ENCODE measurements around the gene HMX1. TPM values are rescaled to one million over a fixed set of nuclear protein-coding genes. Genes with fewer than 3 reads are reported as not detected.

Gene HMX1
- total and polyA plus RNA-seq, 9 donors: not detected

DNA sequence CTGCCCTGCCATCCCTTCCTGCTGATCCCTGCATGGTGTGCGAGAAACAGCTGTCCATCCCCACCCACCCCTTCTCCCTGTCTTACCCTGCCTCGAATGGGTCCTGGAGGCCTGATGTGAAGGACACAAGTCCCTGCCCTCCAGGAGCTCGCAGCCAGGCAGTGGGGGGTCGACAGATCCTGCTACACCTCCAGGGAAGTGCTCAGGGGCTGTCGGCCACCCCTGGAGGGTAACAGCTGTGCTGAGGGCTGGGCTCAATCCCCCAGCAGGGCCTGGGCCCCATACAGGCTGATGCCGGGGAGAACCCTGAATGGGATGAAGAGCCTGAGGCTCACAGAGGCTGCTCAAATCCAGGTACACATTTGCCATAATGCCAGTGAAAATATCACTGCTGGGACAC lies 17.6 kb downstream of the HMX1 start:
- H3K4me1 ChIP-seq (ENCODE audit: insufficient read depth): peaks cover 1% of the 10 kb centered on the region
- H3K27me3 ChIP-seq: no peaks in the 10 kb centered on the region
- no peak overlapping the region for H3K27ac ChIP-seq
- H3K4me3 ChIP-seq: no peak overlapping the region
- no peak for DNase-seq
- peaks cover 0 to 10% of the 10 kb centered on the region in 2 donors for H3K9me3 ChIP-seq
- intact Hi-C loops (cut with DNase I): no loop called here
- WGBS, 3 donors: 33 to 50% (median 35%) methylated on average over 6 of the region's 6 CpGs
- TF ChIP-seq EP300 (IDR thresholded peaks at IDR 0.05): no peak
- TF ChIP-seq POLR2A (IDR thresholded peaks at IDR 0.05): no peak
- TF ChIP-seq, protein P1, sequence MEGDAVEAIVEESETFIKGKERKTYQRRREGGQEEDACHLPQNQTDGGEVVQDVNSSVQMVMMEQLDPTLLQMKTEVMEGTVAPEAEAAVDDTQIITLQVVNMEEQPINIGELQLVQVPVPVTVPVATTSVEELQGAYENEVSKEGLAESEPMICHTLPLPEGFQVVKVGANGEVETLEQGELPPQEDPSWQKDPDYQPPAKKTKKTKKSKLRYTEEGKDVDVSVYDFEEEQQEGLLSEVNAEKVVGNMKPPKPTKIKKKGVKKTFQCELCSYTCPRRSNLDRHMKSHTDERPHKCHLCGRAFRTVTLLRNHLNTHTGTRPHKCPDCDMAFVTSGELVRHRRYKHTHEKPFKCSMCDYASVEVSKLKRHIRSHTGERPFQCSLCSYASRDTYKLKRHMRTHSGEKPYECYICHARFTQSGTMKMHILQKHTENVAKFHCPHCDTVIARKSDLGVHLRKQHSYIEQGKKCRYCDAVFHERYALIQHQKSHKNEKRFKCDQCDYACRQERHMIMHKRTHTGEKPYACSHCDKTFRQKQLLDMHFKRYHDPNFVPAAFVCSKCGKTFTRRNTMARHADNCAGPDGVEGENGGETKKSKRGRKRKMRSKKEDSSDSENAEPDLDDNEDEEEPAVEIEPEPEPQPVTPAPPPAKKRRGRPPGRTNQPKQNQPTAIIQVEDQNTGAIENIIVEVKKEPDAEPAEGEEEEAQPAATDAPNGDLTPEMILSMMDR (IDR thresholded peaks at IDR 0.05): no peak
- no peaks in the 10 kb centered on the region for H3K36me3 ChIP-seq

DNA sequence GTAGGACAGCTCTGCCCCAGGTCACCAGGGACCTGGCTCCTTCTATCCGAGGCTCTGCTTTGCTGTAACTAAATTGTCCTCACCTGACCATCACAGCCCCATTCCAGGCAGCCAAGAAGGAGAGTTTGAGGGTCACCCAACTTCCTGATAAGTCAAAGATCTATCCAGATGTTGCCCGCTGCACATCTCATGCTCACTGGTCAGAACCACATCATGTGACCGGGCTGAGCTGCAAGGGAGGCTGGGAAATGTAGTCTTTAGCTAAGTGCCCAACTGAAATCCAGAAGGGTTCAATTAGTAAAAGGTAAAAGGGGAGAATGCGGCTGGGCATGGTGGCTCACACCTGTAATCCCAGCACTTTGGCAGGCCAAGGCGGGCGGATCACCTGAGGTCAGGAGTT lies 18.4 kb downstream of the HMX1 start:
- Histone ChIP-seq H3K9me3 (peaks cover 0 to 10% of the 10 kb centered on the region in 2 donors), H3K27me3 (no peaks in the 10 kb centered on the region), H3K4me1 (ENCODE audit: insufficient read depth) (no peaks in the 10 kb centered on the region), H3K27ac (no peak overlapping the region), H3K36me3 (no peaks in the 10 kb centered on the region), H3K4me3 (no peak overlapping the region)
- no peak for TF ChIP-seq EP300 (IDR thresholded peaks at IDR 0.05)
- TF ChIP-seq POLR2A (IDR thresholded peaks at IDR 0.05): no peak
- TF ChIP-seq, protein P1 (IDR thresholded peaks at IDR 0.05): no peak
- intact Hi-C loops (cut with DNase I): no loop called here
- 85 to 94% (median 91%) methylated on average over 6 of the region's 6 CpGs for WGBS, 3 donors
- no peak for DNase-seq

DNA sequence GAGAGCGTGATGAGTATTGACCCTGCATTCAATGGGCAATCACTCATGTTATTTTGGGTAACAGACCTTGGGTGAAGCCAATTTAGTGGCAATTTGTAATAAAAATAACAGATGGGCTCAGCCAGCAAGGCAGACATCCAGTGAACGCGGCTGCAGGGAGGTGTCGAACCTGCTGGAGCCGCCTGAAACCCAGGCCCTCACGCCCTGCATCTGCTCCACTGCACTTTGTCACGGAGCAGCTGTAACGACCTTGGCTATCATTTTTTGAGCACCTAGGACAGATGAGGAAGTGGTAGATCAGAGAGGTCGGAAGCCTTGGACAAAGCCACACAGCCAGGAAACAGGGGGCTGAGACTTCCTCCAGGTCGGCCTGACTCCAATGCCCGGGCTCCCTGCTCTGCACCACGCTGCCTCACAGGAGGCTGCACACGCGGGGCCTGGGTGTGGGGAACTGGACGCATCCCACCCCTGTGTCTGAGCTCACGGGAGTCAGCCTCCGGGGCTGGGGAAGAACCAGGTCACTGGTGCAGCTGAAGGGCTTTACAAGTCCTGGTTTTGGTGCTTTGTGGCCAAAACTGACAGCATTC lies 19.4 kb downstream of the HMX1 start:
- no peak for DNase-seq
- 50 to 52% (median 51%) methylated on average over 17 of the region's 17 CpGs for WGBS, 3 donors
- H3K4me3 ChIP-seq: no peak overlapping the region
- TF ChIP-seq, protein P1 (IDR thresholded peaks at IDR 0.05): no peak
- TF ChIP-seq POLR2A (IDR thresholded peaks at IDR 0.05): no peak
- no peaks in the 10 kb centered on the region for H3K27me3 ChIP-seq
- H3K36me3 ChIP-seq: no peaks in the 10 kb centered on the region
- H3K4me1 ChIP-seq (ENCODE audit: insufficient read depth): no peaks in the 10 kb centered on the region
- peaks cover 0 to 10% of the 10 kb centered on the region in 2 donors for H3K9me3 ChIP-seq
- H3K27ac ChIP-seq: no peak overlapping the region
- intact Hi-C loops (cut with DNase I): no loop called here

DNA sequence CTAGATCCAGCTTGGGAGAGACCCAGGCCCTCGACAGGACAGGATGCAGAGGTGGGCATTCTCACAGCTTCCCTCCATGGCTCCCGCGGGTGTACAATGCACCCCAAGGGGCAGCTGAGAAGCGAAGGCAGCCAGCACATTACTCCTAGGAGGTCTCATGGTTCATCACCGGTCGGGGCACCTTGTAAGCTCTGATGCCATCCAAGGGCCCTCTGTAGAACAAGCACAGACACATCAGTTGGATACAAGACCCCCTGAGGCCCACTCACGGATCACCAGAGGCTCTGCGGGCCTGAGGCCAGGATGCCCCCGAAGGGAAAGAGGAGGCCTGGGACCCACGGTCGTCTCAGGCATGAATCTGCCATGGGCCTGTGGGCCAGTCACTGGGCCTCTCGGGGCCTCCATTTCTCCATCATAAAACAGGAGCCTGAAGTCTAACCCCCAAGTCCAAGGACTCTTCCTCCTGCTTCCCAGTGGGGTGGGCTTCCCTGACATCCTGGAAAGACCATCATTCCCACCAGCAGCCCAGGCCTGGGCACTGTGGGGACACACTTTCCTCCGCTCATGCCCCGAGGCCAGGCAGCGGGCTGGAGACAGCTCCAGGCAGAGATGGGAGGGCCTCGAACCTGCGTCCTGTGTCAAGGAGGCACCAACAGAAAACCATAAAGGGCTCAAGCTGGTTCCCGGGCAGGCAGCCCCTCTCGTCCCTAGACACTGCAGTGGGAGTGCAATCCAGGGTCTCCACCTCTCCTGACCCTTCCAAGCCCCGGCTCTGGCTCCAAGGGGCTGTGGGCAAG lies 20.1 kb downstream of the HMX1 start:
- Histone ChIP-seq H3K9me3 (peaks cover 0 to 10% of the 10 kb centered on the region in 2 donors), H3K36me3 (no peaks in the 10 kb centered on the region), H3K4me3 (no peak overlapping the region), H3K27ac (no peak overlapping the region), H3K4me1 (ENCODE audit: insufficient read depth) (no peaks in the 10 kb centered on the region), H3K27me3 (no peaks in the 10 kb centered on the region)
- DNase-seq: no peak
- intact Hi-C loops (cut with DNase I): no loop called here
- WGBS, 3 donors: 70 to 74% (median 73%) methylated on average over 20 of the region's 20 CpGs
- TF ChIP-seq, protein P1 (IDR thresholded peaks at IDR 0.05): no peak
- TF ChIP-seq POLR2A (IDR thresholded peaks at IDR 0.05) (no peak), EP300 (IDR thresholded peaks at IDR 0.05) (no peak)
